HG03095 (cell line): ENCODE results near the gene HYAL1.
"Not testable (repeated sequence)": the region's sequence is repeated elsewhere in the genome, so short reads cannot be mapped to it uniquely, and the experiment has no call there.

Experiments
- ATAC-seq: cut with Tn5 transposase; IDR thresholded peaks from one replicate; pipeline ENCODE4 v1.9.1; 2021; ENCODE audit warnings: moderate library complexity; ENCODE audit not compliant: unreplicated experiment

Gene HYAL1

DNA sequence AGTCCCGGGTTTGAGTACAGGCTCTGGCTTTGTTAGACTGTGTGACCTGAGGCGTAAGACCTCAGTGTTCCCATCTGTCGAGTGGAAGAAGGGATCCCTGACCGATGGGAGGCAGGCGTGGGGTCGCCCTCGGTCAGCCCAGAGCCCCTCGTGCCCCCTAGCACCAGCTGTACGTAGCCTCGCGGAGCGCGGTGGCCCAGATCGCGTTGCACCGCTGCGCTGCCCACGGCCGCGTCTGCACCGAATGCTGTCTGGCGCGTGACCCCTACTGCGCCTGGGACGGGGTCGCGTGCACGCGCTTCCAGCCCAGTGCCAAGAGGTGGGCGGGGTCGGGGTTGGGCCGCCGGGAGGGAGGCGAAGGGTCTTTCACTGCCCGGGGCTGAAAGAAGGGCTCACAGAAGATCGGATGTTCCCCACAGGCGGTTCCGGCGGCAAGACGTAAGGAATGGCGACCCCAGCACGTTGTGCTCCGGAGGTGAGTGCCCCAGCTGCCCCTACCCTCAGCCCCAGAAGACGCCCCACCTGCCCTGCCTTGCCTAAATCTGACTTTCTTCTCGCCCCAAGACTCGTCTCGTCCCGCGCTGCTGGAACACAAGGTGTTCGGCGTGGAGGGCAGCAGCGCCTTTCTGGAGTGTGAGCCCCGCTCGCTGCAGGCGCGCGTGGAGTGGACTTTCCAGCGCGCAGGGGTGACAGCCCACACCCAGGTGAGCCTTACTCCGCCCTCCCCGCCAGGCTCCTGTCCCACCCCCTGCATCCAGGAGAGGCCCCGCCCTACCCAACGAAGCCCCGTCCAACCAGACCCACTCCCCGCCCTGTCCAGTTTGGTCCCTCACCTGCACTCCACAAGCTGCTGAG, 28.0 kb downstream of the HYAL1 start:
- no peak for ATAC-seq

DNA sequence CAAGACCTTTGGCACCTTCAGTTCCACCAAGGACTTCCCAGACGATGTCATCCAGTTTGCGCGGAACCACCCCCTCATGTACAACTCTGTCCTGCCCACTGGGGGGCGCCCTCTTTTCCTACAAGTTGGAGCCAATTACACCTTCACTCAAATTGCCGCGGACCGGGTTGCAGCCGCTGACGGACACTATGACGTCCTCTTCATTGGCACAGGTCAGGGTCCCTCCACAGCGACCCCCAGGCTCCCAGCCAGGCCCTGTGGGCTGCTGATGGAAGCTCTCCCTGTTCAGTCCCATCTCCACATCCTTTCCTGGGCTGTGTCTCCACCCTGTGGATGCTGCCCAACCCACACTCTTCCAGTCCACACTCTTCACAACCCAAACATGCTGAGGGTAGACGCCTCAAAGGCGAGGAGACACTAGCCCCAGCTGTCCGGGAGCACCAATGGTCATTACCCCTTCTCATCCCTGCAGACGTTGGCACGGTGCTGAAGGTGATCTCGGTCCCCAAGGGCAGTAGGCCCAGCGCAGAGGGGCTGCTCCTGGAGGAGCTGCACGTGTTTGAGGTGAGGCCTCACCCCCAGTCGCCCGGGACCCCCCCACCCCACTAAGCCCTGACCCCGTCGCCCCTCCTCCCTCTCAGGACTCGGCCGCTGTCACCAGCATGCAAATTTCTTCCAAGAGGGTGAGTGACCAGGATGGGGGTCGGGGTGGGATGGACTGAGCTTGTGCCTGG, 28.8 kb downstream of the HYAL1 start:
- ATAC-seq = no peak

DNA sequence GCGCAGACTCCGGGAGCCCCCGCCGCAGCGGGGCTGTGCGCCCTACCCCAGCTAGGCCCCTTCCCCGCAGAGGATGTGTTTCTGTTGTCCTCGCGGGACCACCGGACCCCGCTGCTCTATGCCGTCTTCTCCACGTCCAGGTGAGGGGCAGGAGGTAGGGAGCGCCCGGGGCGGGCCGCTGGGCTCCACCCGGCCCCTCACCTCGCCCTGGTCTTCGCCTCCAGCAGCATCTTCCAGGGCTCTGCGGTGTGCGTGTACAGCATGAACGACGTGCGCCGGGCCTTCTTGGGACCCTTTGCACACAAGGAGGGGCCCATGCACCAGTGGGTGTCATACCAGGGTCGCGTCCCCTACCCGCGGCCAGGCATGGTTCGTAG, 29.7 kb downstream of the HYAL1 start:
- no peak for ATAC-seq

DNA sequence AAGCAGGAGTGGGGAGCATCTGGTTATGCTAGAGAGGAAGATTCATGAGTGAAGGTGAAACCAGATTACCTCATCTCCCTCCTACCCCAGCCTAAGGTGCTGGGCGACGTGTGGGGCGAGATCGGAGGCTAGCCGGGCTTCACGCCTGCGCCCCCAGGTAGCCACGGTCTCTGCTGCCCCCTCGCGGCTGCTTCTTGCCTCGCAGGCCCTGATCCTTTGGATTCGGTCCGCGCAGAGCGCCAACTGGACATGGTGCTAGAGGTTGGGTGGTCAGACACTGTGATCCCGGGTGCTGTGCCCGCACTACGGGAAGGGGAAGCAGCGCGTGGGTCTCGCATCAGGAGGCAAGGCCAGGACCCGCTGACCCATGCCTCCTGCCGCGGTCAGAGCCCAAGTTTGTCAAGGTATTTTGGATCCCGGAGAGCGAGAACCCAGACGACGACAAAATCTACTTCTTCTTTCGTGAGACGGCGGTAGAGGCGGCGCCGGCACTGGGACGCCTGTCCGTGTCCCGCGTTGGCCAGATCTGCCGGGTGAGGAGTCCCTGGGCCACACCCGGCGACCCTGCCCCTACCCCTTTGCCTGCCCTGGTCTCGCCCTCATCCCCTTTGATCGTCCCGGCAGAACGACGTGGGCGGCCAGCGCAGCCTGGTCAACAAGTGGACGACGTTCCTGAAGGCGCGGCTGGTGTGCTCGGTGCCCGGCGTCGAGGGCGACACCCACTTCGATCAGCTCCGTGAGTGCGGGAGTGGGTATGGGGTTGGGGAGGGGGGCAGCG, 30.3 kb downstream of the HYAL1 start:
- peak; percentile 81 for ATAC-seq

DNA sequence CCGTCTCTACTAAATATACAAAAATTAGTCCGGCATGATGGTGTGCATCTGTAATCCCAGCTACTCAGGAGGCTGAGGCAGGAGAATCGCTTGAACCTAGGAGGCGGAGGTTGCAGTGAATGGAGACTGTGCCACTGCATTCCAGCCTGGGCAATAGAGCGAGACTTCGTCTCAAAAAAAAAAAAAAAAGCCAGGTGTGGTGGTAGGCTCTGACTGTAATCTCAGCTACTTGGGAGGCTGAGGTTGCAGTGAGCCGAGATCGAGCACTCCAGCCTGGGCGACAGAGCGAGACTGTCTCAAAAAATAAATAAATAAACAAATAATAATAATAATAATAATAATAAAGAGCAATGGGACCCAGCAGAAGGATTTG, 30.9 kb downstream of the HYAL1 start:
- not testable (repeated sequence) for ATAC-seq

DNA sequence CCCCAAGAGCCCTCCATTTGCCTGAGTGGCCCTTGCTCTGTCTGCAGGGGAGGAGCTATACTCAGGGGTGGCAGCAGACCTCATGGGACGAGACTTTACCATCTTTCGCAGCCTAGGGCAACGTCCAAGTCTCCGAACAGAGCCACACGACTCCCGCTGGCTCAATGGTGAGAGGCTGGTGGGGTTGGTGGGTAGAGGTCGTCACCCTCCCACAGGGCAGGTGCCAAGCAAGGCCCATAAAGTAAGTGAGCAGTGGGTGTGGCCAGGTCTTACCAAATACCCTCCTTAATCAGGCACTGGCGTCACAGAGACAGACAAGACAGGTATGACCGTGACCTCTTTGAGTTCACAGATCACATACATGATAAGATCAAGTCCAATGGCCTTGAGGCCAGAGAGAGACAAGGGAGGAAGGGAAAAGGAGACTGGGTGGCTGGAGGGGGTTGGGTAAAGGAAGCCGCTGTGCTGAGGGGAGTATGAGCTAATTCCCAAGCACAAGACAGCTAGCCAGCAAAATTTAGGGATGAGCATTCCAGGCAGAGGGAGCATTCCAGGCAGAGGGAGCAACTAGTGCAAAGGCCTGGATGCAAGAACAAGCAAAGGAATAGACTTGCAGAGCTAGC, 31.9 kb downstream of the HYAL1 start:
- ATAC-seq = no peak

DNA sequence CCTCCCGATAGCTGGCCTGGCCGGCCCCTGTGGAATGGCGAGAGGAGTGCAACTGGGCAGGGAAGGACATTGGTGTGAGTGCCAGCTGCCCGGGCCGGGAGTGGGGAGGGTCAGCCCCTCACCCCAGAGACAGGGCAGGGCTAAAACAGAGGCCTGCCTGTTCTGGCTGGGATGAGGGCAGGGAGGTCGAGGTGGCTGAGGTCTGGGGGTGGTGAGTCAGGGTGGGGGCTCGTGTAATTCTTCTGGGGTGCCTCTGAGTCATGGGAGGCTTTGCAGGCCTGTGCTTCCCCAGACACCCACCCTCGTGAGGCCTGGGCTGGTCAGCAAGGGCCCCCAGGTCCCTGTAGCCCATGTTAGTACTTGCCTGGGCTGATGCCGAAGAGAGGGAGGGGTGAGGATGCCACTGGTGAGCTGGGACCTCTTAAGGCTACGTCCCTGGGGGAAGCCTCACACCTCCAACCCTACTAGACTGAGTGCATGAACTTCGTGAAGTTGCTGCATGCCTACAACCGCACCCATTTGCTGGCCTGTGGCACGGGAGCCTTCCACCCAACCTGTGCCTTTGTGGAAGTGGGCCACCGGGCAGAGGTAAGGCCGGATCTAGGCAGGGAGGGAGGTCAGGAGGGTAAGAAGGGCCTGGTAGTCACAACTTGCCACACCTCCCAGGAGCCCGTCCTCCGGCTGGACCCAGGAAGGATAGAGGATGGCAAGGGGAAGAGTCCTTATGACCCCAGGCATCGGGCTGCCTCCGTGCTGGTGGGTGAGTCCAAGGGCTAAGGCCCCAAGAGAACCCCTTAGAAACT, 32.8 kb downstream of the HYAL1 start:
- ATAC-seq = no peak

DNA sequence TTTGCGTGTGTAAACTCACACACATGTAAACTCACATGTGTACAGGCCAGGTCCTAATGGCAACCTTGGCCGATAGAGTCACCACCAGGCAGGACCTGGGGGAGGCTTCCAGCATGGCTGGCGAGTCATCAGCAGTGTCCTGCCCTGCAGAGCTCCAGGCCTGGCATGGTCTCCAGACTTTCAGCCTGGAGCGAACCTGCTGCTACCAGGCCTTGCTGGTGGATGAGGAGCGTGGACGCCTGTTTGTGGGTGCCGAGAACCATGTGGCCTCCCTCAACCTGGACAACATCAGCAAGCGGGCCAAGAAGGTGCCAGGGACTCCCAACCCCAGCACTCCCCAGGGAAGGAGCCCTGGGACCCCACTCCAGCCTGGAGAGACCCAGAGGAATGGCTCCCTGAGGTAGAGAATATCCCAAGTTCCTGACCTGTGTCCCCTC, 33.4 kb downstream of the HYAL1 start:
- ATAC-seq = no peak

DNA sequence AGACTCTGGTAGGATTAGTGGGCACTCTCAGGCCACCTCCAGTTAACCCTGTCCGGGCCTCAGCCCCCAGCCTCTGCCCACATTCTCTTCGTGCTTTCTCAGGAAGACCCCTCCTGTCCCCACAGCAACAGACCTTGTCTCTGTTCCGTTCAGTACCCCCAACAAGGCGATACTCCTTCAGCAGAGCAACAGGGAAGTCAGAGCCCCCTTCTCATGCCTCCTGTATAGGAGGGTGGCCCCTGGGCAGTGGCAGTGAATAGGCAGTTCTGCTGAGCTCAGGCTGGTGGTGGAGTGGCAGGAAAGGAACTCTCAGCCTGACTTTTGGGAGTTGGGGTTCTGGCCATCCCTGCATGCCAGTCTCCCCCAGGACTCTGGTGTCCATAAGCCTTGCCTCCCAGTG, 33.9 kb downstream of the HYAL1 start:
- no peak for ATAC-seq

DNA sequence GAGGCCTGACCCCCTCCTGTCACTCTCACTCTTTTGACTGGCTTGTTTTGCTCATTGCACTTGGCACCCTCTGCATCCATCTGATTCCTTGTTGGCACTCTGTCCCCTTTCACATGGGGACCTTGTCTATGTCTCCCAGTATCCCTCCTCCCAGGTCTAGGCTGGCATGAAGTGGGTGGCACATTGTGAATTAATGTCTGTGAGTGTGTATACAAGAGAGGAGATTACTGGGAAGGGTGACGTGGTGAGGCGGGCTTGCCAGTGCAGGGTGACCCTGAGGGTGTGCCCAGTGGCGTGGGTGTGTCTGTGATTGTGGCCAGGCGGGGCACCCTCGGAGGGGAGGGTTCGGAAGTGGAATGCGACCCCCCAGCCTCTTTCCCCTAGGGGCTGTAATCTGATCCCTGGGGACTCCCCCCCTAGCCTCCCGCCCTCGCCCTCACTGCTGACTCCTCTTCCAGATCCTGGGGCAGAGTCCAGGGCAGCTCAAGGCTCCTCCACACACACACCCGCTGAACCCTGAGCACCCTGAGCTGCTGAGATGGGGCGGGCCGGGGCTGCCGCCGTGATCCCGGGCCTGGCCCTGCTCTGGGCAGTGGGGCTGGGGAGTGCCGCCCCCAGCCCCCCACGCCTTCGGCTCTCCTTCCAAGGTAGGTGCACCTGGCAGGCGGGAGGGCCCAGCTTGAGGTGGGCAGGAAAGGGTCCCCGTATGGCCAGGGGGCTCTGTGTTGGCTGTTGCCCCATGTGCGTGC, 34.5 kb downstream of the HYAL1 start, which contains the start of gene SEMA3B:
TSS of gene SEMA3B (plus strand) at position 445 of the 749 bp plus-strand sequence. CDS start at position 539, 94 bp downstream.
- ATAC-seq = no peak

DNA sequence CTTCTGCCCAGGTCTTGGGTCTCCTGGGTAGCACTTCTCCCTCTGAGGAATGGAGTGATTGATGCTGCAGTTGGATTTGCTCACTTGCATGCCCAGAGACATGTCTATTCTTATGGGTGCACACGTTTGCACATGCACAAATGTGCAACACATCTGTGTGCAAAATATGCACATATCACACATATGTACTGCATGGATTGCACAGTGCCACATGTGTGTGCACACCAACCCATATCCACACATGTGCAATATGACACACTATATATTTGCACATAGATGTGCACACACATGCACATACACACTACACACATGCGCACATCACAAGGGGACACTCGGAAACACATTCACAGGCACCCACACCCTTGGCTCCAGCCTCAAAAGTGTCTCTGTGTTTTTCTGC, 35.1 kb downstream of the HYAL1 start:
- no peak for ATAC-seq

DNA sequence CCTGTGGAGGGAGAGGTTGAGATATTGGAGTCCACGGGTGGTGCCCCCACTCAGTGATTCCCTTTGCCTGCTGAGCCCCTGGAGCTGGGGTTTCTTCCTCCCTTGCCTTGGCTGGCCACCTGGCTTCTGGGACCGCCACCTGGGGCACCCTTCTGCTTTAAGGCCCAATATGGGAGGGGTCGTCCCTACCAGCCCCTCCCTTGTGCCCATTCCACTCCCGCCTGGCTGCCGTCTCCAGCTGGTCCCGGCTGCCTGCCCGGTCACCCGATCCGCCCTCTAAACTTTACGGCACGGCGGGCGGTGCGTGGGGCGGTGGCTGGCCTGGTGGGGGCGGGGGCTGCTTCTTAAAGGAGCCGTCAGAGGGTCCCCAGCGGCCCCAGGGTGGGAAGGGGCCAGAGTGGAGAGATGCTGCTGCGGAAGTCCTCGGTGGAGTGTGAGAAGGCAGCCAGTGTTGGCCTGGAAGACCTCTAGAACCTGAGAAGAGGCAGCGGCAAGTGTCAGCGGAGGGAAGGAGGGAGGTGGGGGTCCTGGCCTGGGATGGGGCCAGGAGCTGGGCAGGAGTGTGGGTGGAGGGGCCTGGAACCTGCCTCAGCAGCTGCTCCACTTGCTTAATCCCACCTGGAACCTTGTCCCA, 36.0 kb downstream of the HYAL1 start:
- ATAC-seq = no peak

DNA sequence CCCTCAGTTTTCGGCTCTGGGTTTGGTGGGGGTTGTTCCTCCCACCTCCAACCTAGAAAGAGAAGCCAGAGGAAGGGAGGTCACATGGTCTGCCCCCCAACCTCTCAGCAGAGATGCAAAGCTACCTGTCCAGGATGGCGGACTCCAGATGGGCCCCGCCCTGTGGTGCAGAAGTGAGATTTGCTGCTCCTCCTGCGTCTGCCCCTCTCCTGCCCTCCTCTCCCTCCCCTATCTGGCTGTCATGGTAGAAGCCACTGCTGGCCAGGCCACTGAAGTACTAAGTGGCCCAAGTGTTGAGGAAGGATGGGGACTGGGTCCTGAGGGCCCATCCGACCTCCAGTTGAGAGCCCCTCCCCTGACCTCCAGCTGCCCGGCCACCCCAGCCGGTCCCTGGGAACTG, 36.5 kb downstream of the HYAL1 start:
- no peak for ATAC-seq

DNA sequence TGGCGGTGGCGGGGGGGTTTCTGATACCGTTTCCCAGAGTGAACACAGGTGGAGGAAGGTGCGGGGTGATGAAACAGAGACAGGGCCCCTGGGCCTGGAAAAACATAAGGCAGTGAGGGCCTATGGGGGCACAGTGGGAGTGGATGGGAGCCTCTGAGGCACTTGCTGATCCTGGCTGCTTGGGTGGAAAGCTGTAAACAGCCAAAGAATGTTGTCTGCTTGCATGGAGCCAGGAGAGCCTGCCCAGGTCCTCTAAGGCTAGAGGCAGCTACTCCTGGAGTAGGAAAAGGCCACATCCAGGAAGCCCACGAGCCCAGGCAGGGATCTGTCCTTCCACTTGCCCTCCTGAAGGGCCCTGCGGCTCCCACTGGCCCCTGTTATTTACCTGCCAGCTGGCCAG, 37.4 kb downstream of the HYAL1 start:
- no peak for ATAC-seq

DNA sequence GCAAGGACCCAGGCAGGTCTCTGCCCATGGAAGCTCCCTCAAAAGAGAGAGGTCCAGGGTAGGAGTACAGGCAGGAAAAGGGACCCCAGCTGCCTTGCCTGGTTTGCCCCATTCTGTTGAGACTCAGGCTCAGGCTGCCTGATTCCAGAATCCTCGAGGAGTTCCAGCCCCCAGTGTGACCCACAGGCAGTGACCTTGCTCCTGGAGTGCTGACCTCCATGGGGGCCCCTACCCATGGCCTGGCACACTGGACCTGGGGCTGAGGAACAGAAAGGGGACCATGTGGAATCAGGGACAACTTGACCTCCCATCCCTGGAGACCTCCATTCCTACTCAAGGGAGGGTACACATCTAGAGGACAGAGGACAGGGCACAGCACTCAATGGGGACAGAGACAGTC, 37.8 kb downstream of the HYAL1 start:
- ATAC-seq = no peak

DNA sequence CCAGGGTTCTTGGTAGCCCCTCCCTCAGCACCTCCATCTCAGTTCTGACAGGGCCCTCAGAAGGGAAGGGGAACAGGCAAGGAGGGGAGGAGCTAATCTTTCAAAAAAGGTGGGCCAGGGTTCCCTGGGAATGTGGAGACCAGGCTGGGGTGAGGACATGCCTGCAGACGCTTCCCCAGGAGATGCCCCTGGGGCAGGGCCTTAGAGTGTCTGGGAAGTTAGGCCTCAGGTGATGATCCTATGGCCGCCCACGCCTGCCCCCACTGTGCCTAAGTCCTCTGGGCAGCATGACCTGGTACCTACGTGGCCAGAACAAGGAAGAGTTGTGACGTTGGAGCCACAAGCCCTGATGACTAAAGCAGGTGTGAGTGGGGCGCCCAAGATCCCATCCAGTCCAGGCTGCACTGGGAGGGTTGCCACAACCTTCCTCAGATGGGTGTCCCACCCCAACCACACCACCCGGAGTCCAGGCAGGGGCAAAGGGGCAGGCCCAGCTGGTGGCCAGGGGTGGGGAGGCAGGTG, 38.3 kb downstream of the HYAL1 start:
- ATAC-seq = no peak

DNA sequence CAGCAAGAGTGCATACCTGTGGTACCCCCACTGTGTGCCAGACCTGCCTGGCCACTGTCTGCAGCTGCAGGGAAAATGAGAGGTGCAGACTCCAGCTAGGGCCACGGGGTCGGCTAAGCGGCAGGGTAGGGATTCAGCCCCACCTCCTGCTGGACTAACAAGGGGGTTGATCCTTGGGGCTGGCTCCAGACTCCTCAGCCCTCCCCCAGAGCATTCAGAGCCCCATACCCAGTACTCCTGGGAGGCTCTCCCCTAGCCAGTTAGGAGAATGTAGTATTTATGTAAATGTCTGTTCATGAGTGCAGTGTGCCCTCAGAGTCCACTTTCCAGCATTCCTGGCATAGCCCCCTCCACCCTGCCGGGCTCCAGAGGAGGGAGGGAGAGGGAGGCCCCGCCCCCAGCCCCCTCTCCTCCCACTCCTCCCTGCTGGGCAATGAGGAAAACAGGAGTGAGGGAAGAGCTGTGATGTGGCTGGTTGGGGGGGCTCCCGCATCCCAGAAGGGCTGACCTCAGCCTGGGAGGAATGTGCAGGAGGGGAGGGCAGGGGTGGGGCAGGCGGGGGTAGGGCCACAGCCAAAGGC, 38.9 kb downstream of the HYAL1 start:
- ATAC-seq = no peak
